ENCODE results near the gene PRICKLE2.

Gene PRICKLE2

DNA sequence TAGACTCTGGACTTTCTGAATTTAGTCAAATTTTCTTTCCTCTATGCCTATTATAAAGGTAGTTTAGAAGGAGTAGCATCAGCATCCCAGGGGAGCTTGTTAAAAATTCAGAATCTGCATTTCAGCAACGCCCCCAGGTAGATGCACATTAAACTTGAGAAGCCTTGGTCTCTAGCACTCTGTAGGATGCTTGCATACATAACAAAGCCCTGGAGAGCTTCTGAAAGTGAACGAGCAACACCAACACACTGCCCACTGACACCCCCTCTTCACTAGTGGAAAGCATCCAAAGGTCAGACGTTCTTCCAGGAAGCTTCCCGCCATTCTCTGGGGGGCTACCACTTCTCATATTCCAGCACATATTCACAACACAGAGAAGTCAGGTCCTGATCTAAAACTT, 6.5 kb downstream of the PRICKLE2 start:
- no peak for DNase-seq

DNA sequence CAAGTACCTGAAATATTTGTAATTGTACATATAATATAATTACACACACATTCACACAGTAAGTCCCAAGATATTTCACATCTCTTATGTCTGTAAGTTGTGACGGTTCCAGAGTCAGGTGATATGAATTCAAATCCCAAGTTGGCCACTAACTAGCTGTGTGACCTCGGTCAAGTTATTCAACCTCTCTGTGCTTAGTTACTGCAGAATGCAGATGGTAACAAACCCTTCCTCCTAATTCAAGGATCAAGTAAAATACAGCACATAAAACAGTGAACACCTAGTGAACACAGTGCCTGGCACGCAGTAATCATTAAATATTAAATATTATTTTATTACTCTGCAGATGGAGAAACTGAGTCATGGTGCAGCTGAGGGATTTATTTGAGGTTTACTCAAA, 6.9 kb downstream of the PRICKLE2 start:
- DNase-seq, result no peak

- DNase-seq, result no peak
These were observed 8.8 kb downstream of the PRICKLE2 start for GRCh38 chr3:64216274-64217147.

DNA sequence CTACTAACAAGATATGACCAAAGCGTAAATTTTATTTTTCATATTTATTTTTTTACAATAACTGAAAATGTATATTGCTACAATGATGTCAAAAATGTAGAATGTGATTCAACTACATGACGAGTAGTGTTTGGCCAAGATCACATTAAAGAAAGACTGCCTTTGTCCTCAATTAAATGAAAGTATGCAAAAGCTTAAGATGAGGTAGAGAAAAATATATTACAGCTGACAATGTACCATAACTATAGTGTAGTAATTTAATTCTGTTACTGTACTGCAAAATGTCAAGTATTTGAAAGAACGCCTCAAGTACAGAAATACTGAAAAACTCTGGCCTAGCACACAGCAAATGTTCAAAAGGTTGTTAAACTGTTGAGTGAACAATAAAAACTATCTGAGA, 9.7 kb downstream of the PRICKLE2 start:
- no peak for DNase-seq

- no peak for DNase-seq
These were observed 10.2 kb downstream of the PRICKLE2 start for GRCh38 chr3:64215103-64215502.

GRCh38 chr3:64214381-64215018, 10.8 kb downstream of the PRICKLE2 start:
- DNase-seq, result peak; percentile 77

- DNase-seq, result peak; percentile 82
These were observed 11.3 kb downstream of the PRICKLE2 start for GRCh38 chr3:64213962-64214379.

- no peak for DNase-seq
These were observed 11.9 kb downstream of the PRICKLE2 start for GRCh38 chr3:64213224-64213878.

DNA sequence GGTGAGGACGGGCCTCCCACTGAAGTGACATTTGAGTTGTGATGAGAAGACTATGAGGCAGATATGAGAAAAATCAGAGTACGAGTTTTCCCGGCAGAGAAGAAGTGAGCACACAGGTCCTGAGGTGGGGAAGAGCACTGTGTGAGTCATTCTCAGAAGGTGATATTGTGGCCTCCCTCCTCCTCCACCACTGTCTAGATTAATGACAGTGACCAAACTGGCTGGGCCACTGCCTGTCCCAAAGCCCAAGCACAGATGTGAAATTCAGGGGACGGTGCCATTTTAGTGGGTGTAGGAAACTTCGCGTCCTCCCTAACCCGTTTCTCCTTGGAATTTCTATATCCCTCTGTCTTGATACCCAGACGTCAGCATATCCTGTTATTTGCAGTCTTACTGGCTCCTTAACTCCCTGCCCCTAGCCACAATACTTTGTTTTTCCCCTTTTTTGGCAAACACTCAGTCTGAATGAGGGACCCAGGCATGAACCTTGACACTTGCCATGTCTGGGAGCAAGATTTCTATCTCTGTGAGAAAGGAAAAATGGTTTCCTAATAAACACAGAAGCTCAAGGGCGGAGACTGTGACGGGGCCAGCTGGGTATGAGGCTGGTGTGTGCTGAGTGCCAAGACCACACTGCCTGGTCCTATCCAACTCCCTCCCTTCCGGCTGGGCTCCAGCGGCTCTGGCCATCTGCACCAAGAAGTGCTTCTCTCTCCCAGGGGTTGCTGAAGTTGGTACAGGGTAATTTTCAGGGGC, 15.2 kb downstream of the PRICKLE2 start:
- no peak for DNase-seq

DNA sequence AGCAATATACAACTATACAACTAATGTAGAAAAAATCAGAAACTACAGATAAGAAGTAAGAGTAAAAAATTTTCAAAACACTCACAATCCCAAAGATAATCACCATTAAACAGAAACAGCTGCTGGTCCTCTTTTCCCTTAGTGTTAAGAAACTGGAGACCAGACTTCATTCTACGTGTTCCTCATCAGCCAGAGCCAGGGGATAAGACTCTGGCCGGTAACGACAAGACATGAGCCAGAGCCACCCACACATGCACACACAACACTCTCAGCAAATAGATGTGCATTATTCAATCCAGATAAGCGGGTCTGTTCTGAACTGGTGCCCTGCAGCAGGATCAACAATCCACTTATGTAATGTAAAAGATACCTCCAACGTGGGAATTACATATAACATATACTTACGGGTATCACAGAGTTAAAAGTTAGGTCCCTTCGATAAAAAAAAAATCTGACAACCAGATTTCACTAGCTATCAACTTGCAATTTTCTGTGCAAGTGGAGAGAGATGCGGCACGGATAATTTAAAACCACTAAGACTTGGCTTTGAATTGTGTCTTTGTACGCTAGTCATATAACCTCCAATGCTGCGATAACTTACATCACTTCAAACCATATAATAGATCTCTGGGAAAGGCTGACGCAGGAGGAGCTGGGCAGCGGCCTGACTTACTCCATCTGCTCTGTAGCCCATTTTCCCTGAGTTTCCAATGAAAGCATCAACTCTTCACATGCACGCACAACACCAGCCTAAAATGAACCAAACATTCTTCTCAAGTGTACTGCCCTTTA, 17.8 kb downstream of the PRICKLE2 start:
- DNase-seq, result no peak

GRCh38 chr3:64203969-64204908, 21.0 kb downstream of the PRICKLE2 start:
- no peak for DNase-seq

DNA sequence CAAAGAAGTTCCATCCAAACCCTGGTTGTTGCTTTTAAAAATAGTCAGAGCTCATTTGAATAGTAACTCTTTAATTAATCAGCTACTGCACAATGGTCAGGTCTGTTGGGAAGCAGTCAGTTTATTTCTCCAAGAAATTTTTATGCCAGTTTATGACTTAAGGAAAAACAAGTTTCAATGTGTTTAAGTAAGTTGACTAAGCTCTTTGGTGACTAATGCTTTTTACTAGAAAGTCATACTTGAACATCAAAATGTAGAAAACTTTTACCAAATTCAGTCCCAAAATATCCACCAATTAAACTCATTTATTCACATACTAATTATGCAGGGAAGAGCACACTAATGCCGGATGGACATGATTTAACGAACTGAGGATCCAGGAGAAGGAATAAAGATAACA, 22.1 kb downstream of the PRICKLE2 start:
- no peak for DNase-seq

GRCh38 chr3:64199932-64200331, 25.3 kb downstream of the PRICKLE2 start:
- no peak for DNase-seq

DNA sequence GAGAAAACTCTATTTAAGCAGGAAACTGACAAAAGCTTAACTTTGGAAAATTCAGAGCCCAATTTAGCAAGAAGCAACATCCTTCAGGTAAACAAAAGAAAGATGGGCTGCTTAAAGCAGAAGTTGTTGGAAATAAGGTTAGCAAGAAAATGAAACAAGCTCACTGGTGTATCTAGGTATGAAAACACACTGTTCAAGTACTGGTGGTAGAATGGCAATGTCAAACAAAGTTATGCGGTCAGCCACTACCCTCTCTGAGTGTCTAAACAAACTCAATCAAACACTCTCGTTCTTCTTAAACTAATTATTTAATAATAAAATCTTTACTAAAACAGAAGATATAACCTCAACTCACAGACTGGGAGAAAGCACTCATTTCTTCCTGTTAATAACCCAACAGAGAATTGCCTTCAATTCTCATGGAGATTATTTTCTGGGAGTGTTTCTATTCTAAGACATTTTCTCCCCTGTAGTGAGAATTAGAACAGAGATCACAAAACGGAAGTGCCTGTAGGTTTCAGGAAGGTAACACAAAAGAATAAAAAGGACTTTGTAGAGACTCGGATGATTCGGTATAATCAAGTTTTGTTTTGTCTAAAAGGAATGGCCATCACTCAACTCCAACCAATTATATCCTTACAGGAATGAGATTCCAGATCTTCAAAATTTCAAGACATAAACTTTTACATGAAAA, 28.9 kb downstream of the PRICKLE2 start:
- no peak for DNase-seq

- DNase-seq, result no peak
These were observed 29.5 kb downstream of the PRICKLE2 start for GRCh38 chr3:64195789-64196188.

GRCh38 chr3:64191822-64192221, 33.4 kb downstream of the PRICKLE2 start:
- DNase-seq, result no peak

DNA sequence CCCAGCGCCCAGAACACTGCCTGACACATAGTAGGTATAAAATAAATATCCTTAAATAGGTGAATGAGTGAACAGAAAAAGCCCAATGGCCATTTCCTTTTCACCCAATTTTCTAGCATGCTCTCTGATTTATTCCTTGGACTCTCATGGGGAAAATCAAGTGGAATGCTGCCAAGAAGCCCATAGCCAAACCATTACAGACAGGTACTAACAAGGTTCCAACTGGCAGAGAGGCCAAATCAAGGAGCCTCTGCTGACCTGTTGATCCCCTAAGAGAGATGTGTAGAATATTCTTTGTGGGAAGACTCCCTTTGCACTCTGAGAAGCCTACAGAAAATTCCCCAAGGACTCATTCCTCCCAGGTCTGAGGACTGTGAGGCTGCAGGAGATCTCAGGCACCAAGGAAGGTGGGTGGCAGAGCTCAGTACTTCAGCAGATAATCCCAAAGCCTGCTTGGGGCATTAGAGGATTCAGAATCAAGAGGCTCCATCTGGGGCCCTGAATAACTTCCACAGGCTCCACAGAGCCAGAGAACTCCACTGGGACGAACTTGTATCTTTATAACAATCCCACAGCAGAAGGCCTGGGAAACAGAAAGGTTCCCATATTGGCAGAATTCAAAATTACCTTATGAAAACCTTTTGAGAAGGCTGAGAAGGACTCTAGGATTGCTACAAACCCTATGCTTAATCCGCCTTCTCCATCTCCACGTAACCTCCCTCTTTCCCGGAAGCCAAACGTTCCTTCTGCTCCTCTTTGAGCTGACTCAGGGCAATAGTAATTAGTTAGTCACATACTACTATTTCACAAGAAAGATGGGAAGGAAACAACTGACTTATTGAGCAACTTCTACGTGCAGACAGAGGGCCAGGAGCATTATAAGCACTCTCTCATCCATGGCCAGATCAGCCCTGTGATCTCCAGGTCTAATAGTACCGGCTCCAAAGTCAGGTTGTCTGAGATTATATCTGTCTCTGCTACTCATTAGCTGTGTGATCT, 34.5 kb downstream of the PRICKLE2 start:
- peak; percentile 89 for DNase-seq

DNA sequence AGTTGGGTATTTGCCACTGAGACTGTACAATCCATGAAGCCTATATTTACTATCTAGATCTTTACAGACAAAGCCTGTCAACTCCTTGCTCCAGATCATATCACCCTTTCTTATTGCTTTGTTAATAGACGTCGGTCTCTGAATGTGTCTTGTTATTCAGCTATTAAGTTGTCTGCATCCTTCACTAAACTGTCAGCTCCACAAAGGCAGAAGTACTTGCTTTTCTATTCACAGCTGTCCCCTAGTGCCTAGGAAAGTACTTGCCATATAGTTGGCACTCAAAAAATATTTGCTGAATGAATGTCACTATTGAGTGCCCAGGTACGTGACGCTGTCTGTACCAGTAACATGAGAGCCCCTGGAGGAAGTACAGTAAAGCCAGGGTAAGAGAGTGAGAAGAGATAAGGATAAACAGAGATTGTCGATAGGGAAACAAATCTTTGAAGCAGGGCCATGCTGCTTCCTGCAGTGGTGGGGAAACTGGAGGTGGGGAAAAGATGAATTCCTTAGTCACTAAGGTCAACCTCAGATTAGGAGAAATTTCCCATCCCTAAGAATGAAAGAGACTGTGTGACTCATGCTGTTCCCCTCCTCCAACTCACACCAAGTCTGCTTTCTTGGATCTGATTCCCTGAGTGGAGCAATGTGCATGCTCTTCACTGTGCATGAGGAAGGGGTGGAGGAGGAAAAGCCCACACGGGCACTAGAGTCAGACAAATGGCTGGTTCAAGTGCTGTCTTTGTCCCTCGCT, 36.3 kb downstream of the PRICKLE2 start:
- DNase-seq, result peak; percentile 96

All from NCI-H226 (cell line).